KMS-11 (cell line): ENCODE results near the gene CFTR.

Source experiments
- H2AFZ ChIP-seq: fragments of 200-600 bp; sonication (generic); 2 replicates; pipeline ENCODE4 v1.6.1; 2016; ENCODE audit warnings: antibody characterized with exemption, mixed run types, low read depth
- H3K27ac ChIP-seq: fragments of 200-600 bp; sonication (generic); 2 replicates; pipeline ENCODE4 v1.6.1; 2016; ENCODE audit warnings: mild to moderate bottlenecking, mixed run types
- H3K27me3 ChIP-seq: fragments of 200-600 bp; sonication (generic); 2 replicates; pipeline ENCODE4 v1.6.1; 2017; ENCODE audit warnings: mild to moderate bottlenecking, low read depth, mixed run types, moderate library complexity; ENCODE audit not compliant: insufficient read depth
- H3K36me3 ChIP-seq: fragments of 200-600 bp; sonication (generic); 2 replicates; pipeline ENCODE4 v1.6.1; 2017; ENCODE audit warnings: mild to moderate bottlenecking, mixed run types; ENCODE audit not compliant: insufficient read depth
- H3K4me1 ChIP-seq: fragments of 200-600 bp; sonication (generic); 2 replicates; pipeline ENCODE4 v1.6.1; 2016; ENCODE audit warnings: mild to moderate bottlenecking, low read depth, mixed run types; ENCODE audit not compliant: poor library complexity, severe bottlenecking
- H3K4me2 ChIP-seq: fragments of 200-600 bp; sonication (generic); 2 replicates; pipeline ENCODE4 v1.7.0; 2016; ENCODE audit warnings: mild to moderate bottlenecking, mixed run types
- H3K4me3 ChIP-seq: fragments of 200-600 bp; sonication (generic); IDR thresholded peaks from 2 replicates; pipeline ENCODE4 v1.6.1; 2017; ENCODE audit warnings: low read depth, low read length, mixed read lengths; ENCODE audit not compliant: insufficient read depth
- H3K79me2 ChIP-seq: fragments of 200-600 bp; sonication (generic); 2 replicates; pipeline ENCODE4 v1.6.1; 2016; ENCODE audit warnings: low read depth, mixed run types; ENCODE audit not compliant: insufficient read depth
- H3K9ac ChIP-seq: fragments of 200-600 bp; sonication (generic); 2 replicates; pipeline ENCODE4 v1.6.1; 2016; ENCODE audit warnings: mild to moderate bottlenecking, mixed run types
- H4K20me1 ChIP-seq: fragments of 200-600 bp; sonication (generic); 2 replicates; pipeline ENCODE4 v1.6.1; 2016; ENCODE audit warnings: mild to moderate bottlenecking, mixed run types; ENCODE audit not compliant: insufficient read depth
- CTCF ChIP-seq: fragments of 200-600 bp; sonication (generic); conservative IDR thresholded peaks from 2 replicates; pipeline ENCODE4 v1.6.1; 2017; ENCODE audit warnings: low read depth, mild to moderate bottlenecking, antibody characterized with exemption, low read length, moderate library complexity, mixed read lengths

CFTR gene

GRCh38 chr7:117531595-117532244 is 51.9 kb downstream of the CFTR start:
- Histone ChIP-seq H3K36me3 (no peaks in the 10 kb centered on the region), H3K9ac (no peak overlapping the region), H4K20me1 (no peaks in the 10 kb centered on the region), H3K79me2 (no peaks in the 10 kb centered on the region), H3K4me2 (no peak overlapping the region), H2AFZ (no peak overlapping the region), H3K4me1 (no peaks in the 10 kb centered on the region), H3K27me3 (no peaks in the 10 kb centered on the region), H3K4me3 (no peak overlapping the region), H3K27ac (no peak overlapping the region)
- no peak for TF ChIP-seq CTCF

- H3K27me3 ChIP-seq, result no peaks in the 10 kb centered on the region
- no peak overlapping the region for H3K27ac ChIP-seq
- H3K4me3 ChIP-seq, result no peak overlapping the region
- H3K79me2 ChIP-seq, result no peaks in the 10 kb centered on the region
- H3K4me2 ChIP-seq, result no peak overlapping the region
- no peak overlapping the region for H3K9ac ChIP-seq
- no peaks in the 10 kb centered on the region for H3K4me1 ChIP-seq
- no peak for TF ChIP-seq CTCF
- H4K20me1 ChIP-seq, result no peaks in the 10 kb centered on the region
- H3K36me3 ChIP-seq, result no peaks in the 10 kb centered on the region
- no peak overlapping the region for H2AFZ ChIP-seq
Measured at GRCh38 chr7:117538053-117538452, 58.2 kb downstream of the CFTR start.

- Histone ChIP-seq H3K9ac (no peak overlapping the region), H3K79me2 (no peaks in the 10 kb centered on the region), H3K4me2 (no peak overlapping the region), H3K4me1 (no peaks in the 10 kb centered on the region), H3K27ac (no peak overlapping the region), H3K4me3 (no peak overlapping the region), H4K20me1 (no peaks in the 10 kb centered on the region), H3K27me3 (no peaks in the 10 kb centered on the region), H2AFZ (no peak overlapping the region), H3K36me3 (no peaks in the 10 kb centered on the region)
- no peak for TF ChIP-seq CTCF
Measured at GRCh38 chr7:117544061-117544460, 64.2 kb downstream of the CFTR start.

- Histone ChIP-seq H3K27ac (no peak overlapping the region), H3K4me2 (no peak overlapping the region), H3K79me2 (no peaks in the 10 kb centered on the region), H3K4me1 (no peaks in the 10 kb centered on the region), H3K4me3 (no peak overlapping the region), H2AFZ (no peak overlapping the region), H3K36me3 (no peaks in the 10 kb centered on the region), H3K27me3 (no peaks in the 10 kb centered on the region), H4K20me1 (no peaks in the 10 kb centered on the region), H3K9ac (no peak overlapping the region)
- TF ChIP-seq CTCF, result no peak
Measured at GRCh38 chr7:117548035-117548434, 68.2 kb downstream of the CFTR start.
